ENCODE results near the gene CD101. TPM values are rescaled to one million over a fixed set of nuclear protein-coding genes. Genes with fewer than 3 reads are reported as not detected.

The CD101 gene
- total RNA-seq, 1 experiment from 2014 or later, result 1.8 TPM

- Histone ChIP-seq H3K14ac (ENCODE audit: insufficient read depth, low read length) (no peak overlapping the region), H3K9ac (ENCODE audit: extremely low read depth, insufficient read length, low read length) (no peak overlapping the region), H2AFZ (ENCODE audit: low read length) (no peak overlapping the region), H4K5ac (ENCODE audit: insufficient read length, low read depth, low read length) (no peak overlapping the region), H3T11ph (ENCODE audit: low read length) (no peak overlapping the region), H2BK12ac (ENCODE audit: insufficient read length, low read depth, low read length) (no peak overlapping the region), H4K91ac (ENCODE audit: insufficient read length, low read depth, low read length) (no peak overlapping the region), H3K79me1 (ENCODE audit: insufficient read depth, low read depth, low read length, poor library complexity, severe bottlenecking) (no peaks in the 10 kb centered on the region), H3K9me3 (ENCODE audit: control insufficient read depth, low read depth, low read length) (no peaks in the 10 kb centered on the region), H3K56ac (ENCODE audit: insufficient read length, low read depth, low read length) (no peak overlapping the region), H3K4ac (ENCODE audit: low read depth, low read length) (no peak overlapping the region), H3K27me3 (ENCODE audit: insufficient read depth, low read length) (no peaks in the 10 kb centered on the region), H2BK15ac (ENCODE audit: low read depth, low read length) (no peak overlapping the region), H3K23ac (ENCODE audit: insufficient read length, low read depth, low read length) (no peak overlapping the region), H2BK120ac (ENCODE audit: low read depth, low read length, poor library complexity, severe bottlenecking) (no peak overlapping the region), H3K18ac (ENCODE audit: insufficient read length, low read depth, low read length) (no peak overlapping the region), H4K8ac (replicated peaks; ENCODE audit: insufficient read length, low read depth, low read length) (no peak overlapping the region), H2AK5ac (ENCODE audit: insufficient read length, low read length) (no peak overlapping the region), H3K23me2 (ENCODE audit: insufficient read length, low read depth, low read length, poor library complexity, severe bottlenecking) (no peaks in the 10 kb centered on the region), H4K20me1 (ENCODE audit: control insufficient read depth, insufficient read depth, insufficient read length) (no peaks in the 10 kb centered on the region), H3K79me2 (ENCODE audit: insufficient read depth, low read length) (no peaks in the 10 kb centered on the region), H3K4me1 (ENCODE audit: insufficient read depth, low read length) (no peaks in the 10 kb centered on the region), H3K4me2 (ENCODE audit: insufficient read depth, insufficient read length, low read length) (no peak overlapping the region), H2BK5ac (ENCODE audit: insufficient read length, low read length) (no peak overlapping the region), H2BK20ac (ENCODE audit: low read depth, low read length, poor library complexity, severe bottlenecking) (no peak overlapping the region), H3K27ac (ENCODE audit: insufficient read length, low read depth, low read length) (no peak overlapping the region)
- no peak for TF ChIP-seq CTCF (conservative IDR thresholded peaks at IDR 0.05)
- Mint-ChIP-seq H3K4me1 (peaks cover 2 to 6% of the 10 kb centered on the region in 2 experiments; a peak in 3 of 4 replicates), H3K27me3 (ENCODE audit: low read depth) (no peaks in the 10 kb centered on the region), H3K27ac (no peak overlapping the region), H3K9me3 (no peaks in the 10 kb centered on the region), H3K36me3 (ENCODE audit: insufficient read depth in 1 of 3, low read depth in 3 of 3) (no peaks in the 10 kb centered on the region), H3K4me3 (no peak overlapping the region)
- DNase-seq, result no peak
- no CpG with 5 or more reads among the region's 4 CpGs for WGBS (ENCODE audit: extremely low coverage, insufficient read length, low lambda C conversion rate)
These were observed 45.2 kb downstream of the CD101 start for GRCh38 chr1:117046781-117047180.

Measured in H9 (cell line).